ENCODE data around the gene NUTM2B.
"Not testable (repeated sequence)": the region's sequence is repeated elsewhere in the genome, so short reads cannot be mapped to it uniquely, and the experiment has no call there.

The NUTM2B gene

DNA sequence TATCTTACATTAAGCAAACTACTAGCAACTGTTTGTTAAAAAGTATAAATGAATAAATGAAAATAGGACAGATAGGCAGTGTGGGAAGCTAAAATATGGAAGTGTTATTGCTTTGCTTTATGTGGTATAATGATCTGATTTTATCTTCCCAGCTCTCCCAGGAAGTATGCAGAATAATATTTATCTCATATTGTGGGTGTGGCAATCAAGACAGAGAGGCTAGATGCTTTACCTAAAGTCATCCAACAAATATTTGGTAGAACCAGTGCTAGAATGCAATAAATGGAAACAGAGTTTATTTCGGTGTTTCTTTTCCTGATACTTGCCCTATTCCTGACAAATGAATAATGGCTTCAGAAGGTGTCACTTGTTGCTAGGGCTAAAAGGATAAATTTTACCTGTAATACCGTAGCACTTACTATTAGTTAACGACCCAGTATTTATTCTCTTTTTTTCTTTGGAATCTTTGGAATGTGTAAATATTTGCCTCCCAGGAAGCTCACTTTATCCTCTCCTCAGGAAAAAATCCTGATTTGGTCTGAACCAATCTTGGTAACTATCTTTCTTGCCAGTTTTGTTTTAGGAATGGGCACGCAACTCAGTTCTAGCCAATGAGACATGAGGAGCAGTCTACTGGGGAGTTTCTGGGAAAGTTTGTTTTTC lies 14.0 kb downstream of the NUTM2B start:
- H3K4me3 ChIP-seq (ENCODE audit: low read depth, low read length); DNase-seq (ENCODE audit: low read depth): not testable (repeated sequence)

GRCh38 chr10:79720000-79720399 lies 17.0 kb downstream of the NUTM2B start:
- not testable (repeated sequence) for DNase-seq (ENCODE audit: low read depth); H3K4me3 ChIP-seq (ENCODE audit: low read depth, low read length)

DNA sequence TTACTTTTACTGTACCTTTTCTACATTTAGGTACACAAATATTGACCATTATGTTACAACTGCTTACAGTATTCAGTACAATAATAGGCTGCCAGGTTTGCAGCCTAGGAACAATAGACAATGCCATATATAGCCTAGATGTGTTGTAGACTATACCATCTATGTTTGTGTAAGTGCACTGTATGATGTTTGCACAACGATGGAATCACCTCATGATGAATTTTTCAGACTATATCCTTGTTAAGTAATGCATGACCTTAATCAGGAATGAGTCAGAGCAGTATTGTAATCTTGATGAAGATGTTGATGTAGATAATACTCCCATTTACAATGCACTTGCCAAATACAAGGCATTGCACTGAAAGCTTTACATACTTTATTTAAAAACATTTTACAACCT lies 23.6 kb downstream of the NUTM2B start:
- not testable (repeated sequence) for DNase-seq (ENCODE audit: low read depth)

DNA sequence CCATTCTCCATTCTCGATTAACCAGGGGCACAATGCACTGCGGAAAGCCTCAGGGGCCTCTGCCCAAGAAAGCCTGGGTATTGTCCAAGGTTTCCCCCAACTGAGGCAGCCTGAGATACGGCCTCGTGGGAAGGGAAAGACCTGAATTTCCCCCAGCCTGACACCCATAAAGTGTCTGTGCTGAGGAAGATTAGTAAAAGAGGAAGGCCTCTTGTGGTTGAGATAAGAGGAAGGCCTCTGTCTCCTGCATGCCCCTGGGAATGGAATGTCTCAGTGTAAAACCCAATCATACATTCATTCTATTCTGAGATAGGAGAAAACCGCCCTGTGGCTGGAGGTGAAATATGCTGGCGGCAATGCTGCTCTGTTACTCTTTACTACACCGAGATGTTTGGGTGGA lies 41.8 kb downstream of the NUTM2B start:
- not testable (repeated sequence) for DNase-seq (ENCODE audit: low read depth); H3K4me3 ChIP-seq (ENCODE audit: low read depth, low read length)

More for the DNA sequence above, 23.6 kb downstream of the NUTM2B start:
- not testable (repeated sequence) for H3K4me3 ChIP-seq (ENCODE audit: low read depth, low read length)

GRCh38 chr10:79748510-79748909 lies 45.5 kb downstream of the NUTM2B start:
- not testable (repeated sequence) for H3K4me3 ChIP-seq (ENCODE audit: low read depth, low read length); DNase-seq (ENCODE audit: low read depth)

GRCh38 chr10:79753601-79754000 lies 50.6 kb downstream of the NUTM2B start:
- not testable (repeated sequence) for H3K4me3 ChIP-seq (ENCODE audit: low read depth, low read length)

DNA sequence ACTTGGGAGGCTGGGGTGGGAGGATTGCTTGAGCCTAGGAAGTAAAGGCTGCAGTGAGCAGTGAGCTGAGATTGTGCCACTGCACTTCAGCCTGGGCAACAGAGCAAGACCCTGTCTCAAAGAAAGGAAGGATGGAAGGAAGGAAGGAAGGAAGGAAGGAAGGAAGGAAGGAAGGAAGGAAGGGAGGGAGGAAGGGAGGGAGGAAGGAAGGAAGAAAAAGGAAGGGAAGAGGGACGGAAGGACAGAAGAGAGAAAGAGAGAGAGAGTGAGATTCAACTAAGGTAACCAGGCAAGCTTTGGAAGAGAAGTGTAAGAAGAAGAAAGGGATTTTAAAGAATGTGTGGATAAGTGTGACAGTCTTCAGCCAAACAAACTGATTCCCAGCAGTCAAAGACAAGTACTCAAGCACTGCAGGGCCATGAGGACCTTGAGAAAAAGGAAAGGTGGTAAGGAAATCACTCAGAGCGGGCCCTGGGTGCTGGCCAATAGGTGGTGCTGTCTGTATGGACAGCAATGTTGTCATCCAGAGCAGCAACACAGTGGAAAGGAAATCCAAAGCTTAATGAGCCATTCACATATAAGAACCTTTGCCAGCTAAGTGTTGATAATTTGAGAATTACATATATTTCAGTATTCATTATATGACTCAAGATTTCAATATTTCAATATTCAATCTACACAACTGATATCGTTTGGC lies 55.4 kb downstream of the NUTM2B start:
- not testable (repeated sequence) for DNase-seq (ENCODE audit: low read depth); H3K4me3 ChIP-seq (ENCODE audit: low read depth, low read length)

More at GRCh38 chr10:79753601-79754000, 50.6 kb downstream of the NUTM2B start:
- DNase-seq (ENCODE audit: low read depth), result not testable (repeated sequence)
